Stimulated activated CD4-positive, alpha-beta T cell treated with anti-CD3 and anti-CD28 coated beads, TNF-alpha, amount 100 ng/mL, for 1 hour (primary cell): ENCODE data around the gene PRSS35.
"Not testable (repeated sequence)": the region's sequence is repeated elsewhere in the genome, so short reads cannot be mapped to it uniquely, and the experiment has no call there.

Experiments
- DNase-seq, 3 donors: peaks; one replicate each; pipeline ENCODE4 v3.0.0-alpha.2; 2020; ENCODE audit warnings: low read depth in 3 of 3, low spot score in 1 of 3

Gene PRSS35

DNA sequence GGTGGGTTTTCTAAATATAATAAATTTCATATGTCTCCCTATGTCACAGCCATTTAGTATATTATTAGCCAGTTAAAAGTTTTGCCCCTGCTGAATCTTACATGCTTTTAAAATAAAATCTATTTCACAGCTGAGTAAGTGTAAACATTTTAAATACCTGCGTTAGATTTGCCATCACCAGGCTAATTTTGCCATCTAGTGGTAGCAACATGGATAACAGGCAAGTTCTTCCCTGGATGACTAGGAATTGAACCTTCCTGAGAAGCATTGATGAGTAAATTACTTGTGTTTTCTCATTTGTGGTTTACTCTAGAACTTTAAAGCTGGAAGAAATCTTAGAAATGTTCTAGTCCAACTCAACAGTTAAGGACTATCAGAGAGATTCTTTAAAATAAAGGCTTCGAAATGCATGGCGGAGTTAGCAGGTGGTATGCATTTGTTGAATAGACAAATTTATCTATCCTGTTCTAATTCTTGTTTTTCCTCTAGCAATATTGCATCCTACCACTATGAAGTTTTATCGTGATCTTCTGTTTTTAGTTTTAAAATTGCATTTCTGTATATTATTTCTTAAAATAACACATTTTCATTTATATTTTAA lies 2.6 kb downstream of the PRSS35 start:
- DNase-seq = no peak

- no peak for DNase-seq
Observed at GRCh38 chr6:83517500-83517899, 5.2 kb downstream of the PRSS35 start.

GRCh38 chr6:83518816-83519480 lies 6.6 kb downstream of the PRSS35 start:
- no peak for DNase-seq

- peak in 1 of 3 donors; percentile 19 for DNase-seq
Observed at GRCh38 chr6:83536034-83536646, 23.8 kb downstream of the PRSS35 start.

DNA sequence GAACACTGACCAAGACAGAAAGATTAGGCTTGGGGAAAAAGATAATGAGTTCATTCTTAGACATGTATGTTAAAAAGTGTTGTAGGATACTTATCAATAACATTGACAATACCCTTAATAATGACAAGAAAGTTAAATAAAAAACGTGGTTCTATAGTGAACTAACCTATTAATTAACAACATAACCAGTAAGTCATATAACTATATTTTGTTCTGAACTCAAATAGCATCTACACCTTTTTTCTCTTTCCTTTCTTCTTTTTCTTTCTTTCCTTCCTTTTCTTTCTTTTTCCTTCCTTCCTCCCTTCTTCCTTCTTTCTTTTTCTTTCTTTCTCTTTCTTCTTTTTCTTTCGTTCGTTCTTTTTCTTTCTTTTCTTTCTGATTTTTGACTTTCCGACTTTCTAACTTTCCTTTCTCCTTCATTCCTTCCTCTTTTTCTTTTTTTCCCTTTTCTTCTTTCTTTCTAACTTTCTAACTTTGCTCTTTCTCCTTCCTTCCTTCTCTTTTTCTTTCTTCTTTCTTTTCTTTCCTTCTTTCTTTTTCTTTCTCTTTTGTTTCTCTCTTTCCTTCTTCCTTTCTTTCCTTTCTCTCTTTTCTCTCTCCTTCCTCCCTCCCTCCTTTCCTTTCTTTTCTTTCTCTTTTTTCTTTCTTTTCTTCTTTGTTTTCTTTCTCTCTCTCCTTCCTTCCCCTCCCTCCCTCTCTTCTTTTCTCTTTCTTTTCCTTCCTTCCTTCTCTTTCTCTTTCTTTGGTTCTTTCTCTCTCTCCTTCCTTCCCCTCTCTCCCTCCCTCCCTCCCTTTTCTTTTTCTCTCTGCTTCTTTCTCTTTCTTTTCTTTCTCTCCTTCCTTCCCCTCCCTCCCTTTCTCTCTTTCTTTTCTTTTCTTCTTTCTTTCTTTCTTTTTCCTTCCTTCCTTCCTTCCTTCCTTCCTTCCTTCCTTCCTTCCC lies 24.6 kb downstream of the PRSS35 start:
- no peak for DNase-seq

DNA sequence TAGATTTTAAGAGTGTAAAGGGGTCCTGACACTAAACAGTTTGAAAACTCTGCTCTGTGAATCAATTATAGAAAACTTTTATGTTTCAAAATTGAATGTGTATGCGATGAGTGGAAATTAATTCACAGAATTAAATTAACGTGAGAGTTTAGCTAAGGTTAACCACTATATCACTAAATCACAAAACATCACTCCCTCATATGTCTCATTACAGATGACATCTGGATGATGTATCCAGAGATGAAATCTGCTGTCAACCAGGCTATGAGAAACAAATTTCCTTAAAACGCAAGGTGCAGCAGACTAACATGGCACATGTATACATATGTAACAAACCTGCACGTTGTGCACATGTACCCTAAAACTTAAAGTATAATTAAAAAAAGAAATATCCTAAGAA lies 27.3 kb downstream of the PRSS35 start:
- no peak for DNase-seq

DNA sequence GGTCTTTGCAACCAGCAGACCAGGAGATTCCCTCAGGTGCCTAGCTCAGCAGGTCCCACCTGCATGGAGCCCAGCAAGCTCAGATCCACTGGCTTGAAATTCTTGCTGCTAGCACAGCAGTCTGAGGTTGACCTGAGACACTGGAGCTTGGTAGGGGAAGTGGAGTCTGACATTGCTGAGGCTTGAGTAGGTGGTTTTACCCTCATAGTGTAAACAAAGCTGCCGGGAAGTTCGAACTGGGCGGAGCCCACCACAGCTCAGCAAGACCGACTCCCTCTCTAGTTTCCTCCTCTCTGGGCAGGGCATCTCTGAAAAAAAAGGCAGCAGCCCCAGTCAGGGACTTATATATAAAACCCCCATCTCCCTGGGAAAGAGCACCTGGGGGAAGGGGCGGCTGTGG lies 34.3 kb downstream of the PRSS35 start:
- DNase-seq = no peak

DNA sequence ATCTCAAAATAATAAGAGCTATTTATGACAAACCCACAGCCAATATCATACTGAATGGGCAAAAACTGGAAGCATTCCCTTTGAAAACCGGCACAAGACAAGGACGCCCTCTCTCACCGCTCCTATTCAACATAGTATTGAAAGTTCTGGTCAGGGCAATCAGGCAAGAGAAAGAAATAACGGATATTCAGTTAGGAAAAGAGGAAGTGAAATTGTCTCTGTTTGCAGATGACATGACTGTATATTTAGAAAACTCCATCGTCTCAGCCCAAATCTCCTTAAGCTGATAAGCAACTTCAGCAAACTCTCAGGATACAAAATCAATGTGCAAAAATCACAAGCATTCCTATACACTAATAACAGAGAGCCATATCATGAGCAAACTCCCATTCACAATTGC lies 38.1 kb downstream of the PRSS35 start:
- not testable (repeated sequence) for DNase-seq

- DNase-seq = not testable (repeated sequence)
Observed at GRCh38 chr6:83551748-83552147, 39.4 kb downstream of the PRSS35 start.

DNA sequence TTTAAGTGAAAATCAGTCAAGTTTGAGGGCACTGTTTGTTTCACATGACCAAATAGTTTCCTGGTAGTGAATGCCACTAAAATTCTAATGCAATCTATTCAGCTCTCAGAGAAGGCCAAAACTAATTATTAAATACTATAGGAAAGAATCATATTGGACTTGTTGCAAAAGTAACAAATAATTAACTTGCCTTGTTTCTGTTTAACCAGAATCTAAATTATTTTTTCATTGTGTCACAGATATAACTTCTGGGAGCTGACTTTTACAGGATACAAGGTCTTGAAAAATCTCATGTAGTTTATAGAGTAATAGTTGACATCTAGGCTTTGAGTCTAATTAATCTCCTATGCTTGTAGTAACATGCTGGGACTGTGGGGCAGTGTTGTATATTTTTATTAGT lies 44.5 kb downstream of the PRSS35 start:
- no peak for DNase-seq

DNA sequence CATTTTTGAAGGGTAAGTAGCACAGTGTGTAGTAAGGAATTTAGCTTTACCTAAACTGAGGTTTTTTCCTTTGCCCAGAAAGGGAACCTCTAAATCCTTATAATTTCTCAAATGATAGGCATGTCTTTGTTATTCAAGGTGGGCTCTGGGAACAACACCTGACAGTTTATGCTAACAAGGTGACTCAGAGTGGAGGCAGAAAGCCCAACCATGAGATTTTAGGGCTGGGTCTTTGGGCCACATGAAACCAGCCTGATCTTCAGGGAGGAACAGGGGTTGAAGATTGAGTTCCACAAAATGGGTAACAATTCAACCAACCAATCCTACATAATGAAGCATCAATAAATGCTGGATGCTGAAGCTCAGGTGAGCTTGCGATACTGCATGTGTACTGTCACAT lies 46.6 kb downstream of the PRSS35 start:
- no peak for DNase-seq

- not testable (repeated sequence) for DNase-seq
Observed at GRCh38 chr6:83571663-83572185, 59.4 kb downstream of the PRSS35 start.

GRCh38 chr6:83574783-83575182 lies 62.4 kb downstream of the PRSS35 start:
- DNase-seq = no peak
